Tibial nerve (tissue), 4 donors: ENCODE data around the gene PER1.

Experiments
- CTCF ChIP-seq, 5 experiments: fragments of 200-600 bp in 3 of 5; fragments of 450-650 bp in 2 of 5; sonication (generic) in 3 of 5; IDR thresholded peaks; one replicate each; pipeline ENCODE4 v1.5.1; 2016 to 2019; ENCODE audit warnings: antibody characterized with exemption in 5 of 5, mild to moderate bottlenecking in 3 of 5, moderate library complexity in 2 of 5
- EP300 ChIP-seq, 2 donors: sonication (generic); formaldehyde crosslinking; IDR thresholded peaks; one replicate each; pipeline ENCODE4 v1.6.1; 2017; ENCODE audit warnings: antibody characterized with exemption in 2 of 2, mild to moderate bottlenecking in 1 of 2

- TF ChIP-seq CTCF (IDR thresholded peaks at IDR 0.05): no peak
- TF ChIP-seq EP300 (IDR thresholded peaks at IDR 0.05): no peak
These were observed 29.7 kb downstream of the PER1 start for GRCh38 chr17:8122422-8122923.
